ENCODE data around the gene PIP4K2C. TPM values are rescaled to one million over a fixed set of nuclear protein-coding genes. Genes with fewer than 3 reads are reported as not detected.

The PIP4K2C gene
- total and polyA plus RNA-seq, 2 of the 4 experiments (the other 2 are of a cell fraction), result 12.5 to 23.1 TPM

GRCh38 chr12:57613427-57614109, 22.6 kb downstream of the PIP4K2C start:
- Histone ChIP-seq H2BK20ac (ENCODE audit: low read depth, low read length) (no peak overlapping the region), H3K14ac (replicated peaks; ENCODE audit: low read depth, low read length) (no peak overlapping the region), H3K9me1 (ENCODE audit: insufficient read depth, low read length) (peaks cover 11% of the 10 kb centered on the region; the same call in 1 of the 2 replicates), H2BK15ac (ENCODE audit: low read depth, low read length) (no peak overlapping the region), H3K79me1 (ENCODE audit: low read depth in 1 of 2, low read length in 2 of 2) (peaks cover 0 to 13% of the 10 kb centered on the region in 2 experiments; a peak in 2 of 4 replicates), H3K4ac (ENCODE audit: low read depth, low read length) (no peak overlapping the region), H2BK120ac (ENCODE audit: low read depth, low read length) (no peak overlapping the region), H3K9ac (ENCODE audit: low read depth, low read length) (no peak overlapping the region), H2AFZ (replicated peaks; ENCODE audit: low read length, poor library complexity) (peak overlapping the region; percentile 26), H3K27ac (ENCODE audit: insufficient read depth, low read length) (no peak overlapping the region), H2AK9ac (replicated peaks; ENCODE audit: low read depth, low read length, poor library complexity) (no peak overlapping the region), H3K36me3 (ENCODE audit: control insufficient read depth, insufficient read depth, low read length) (peaks cover 38% of the 10 kb centered on the region), H3K4me2 (ENCODE audit: low read depth, low read length) (no peak overlapping the region), H3K18ac (ENCODE audit: low read depth, low read length) (no peak overlapping the region), H2AK5ac (ENCODE audit: low read depth, low read length) (no peak overlapping the region), H4K20me1 (ENCODE audit: insufficient read depth, low read length) (no peaks in the 10 kb centered on the region), H3K4me1 (ENCODE audit: control insufficient read depth, insufficient read depth, low read length) (peaks cover 4% of the 10 kb centered on the region), H3K56ac (ENCODE audit: extremely low read depth, insufficient read depth, low read length) (no peak overlapping the region), H3K27me3 (ENCODE audit: control insufficient read depth, insufficient read depth, low read length) (no peaks in the 10 kb centered on the region; the same call in 1 of the 2 replicates), H4K91ac (ENCODE audit: insufficient read depth, low read depth, low read length) (no peak overlapping the region), H3K23ac (ENCODE audit: low read depth, low read length) (no peak overlapping the region), H4K5ac (ENCODE audit: low read depth, low read length) (no peak overlapping the region), H3K9me3 (ENCODE audit: control insufficient read depth, insufficient read depth, low read length) (no peaks in the 10 kb centered on the region), H2BK5ac (ENCODE audit: low read depth, low read length, poor library complexity, severe bottlenecking) (no peak overlapping the region), H3K4me3 (ENCODE audit: insufficient read depth, low read depth, low read length) (no peak overlapping the region), H4K8ac (ENCODE audit: low read depth in 2 of 2, low read length in 2 of 2) (no peak overlapping the region)
- intact Hi-C loops (cut with micrococcal nuclease) (no loop called here), in situ Hi-C loops (cut with MboI; ENCODE audit: low sequenced_read_pairs) (no loop called here), dilution Hi-C loops (cut with HindIII; ENCODE audit: low sequenced_read_pairs, unreplicated experiment) (no loop called here)
- WGBS, 2 experiments (ENCODE audit: extremely low coverage in 2 of 2, insufficient read length in 1 of 2), result no CpG with 5 or more reads among the region's 10 CpGs
- no TSS peak for BruUV-seq (replicated peaks)
- ATAC-seq (ENCODE audit: low read depth) (no peak), DNase-seq (no peak)
- ChIA-PET CTCF (interaction anchor here (0.8 kb wide), 1 partner anchor 19 kb away, joined by 3 read pairs; the partner anchor contains the start of gene B4GALNT1), POLR2A (ENCODE audit: unreplicated experiment) (no interaction called here)
- TF ChIP-seq USF2 (IDR thresholded peaks at IDR 0.05; ENCODE audit: low read depth, low read length) (no peak), RFX5 (IDR thresholded peaks at IDR 0.05; ENCODE audit: low read depth, low read length) (no peak), CHD1 (IDR thresholded peaks at IDR 0.05; ENCODE audit: low read depth, low read length) (no peak), NFE2L2 (IDR thresholded peaks at IDR 0.05; ENCODE audit: low read depth, low read length) (no peak), FOS (IDR thresholded peaks at IDR 0.05; ENCODE audit: low read depth, low read length) (no peak), SMC3 (IDR thresholded peaks at IDR 0.05; ENCODE audit: low read depth, low read length) (no peak), RAD21 (IDR thresholded peaks at IDR 0.05; ENCODE audit: low read length) (no peak)

All from IMR-90 (cell line).